ENCODE measurements around the gene ABCA13.

ABCA13 gene

GRCh38 chr7:48671656-48672055 lies 500.4 kb downstream of the ABCA13 start (continued):
- TF ChIP-seq BCL11A (tag by site-specific recombination; IDR thresholded peaks at IDR 0.05; ENCODE audit: low read depth): no peak
- no peak for TF ChIP-seq ZNF416 (tag by site-specific recombination; IDR thresholded peaks at IDR 0.05)

DNA sequence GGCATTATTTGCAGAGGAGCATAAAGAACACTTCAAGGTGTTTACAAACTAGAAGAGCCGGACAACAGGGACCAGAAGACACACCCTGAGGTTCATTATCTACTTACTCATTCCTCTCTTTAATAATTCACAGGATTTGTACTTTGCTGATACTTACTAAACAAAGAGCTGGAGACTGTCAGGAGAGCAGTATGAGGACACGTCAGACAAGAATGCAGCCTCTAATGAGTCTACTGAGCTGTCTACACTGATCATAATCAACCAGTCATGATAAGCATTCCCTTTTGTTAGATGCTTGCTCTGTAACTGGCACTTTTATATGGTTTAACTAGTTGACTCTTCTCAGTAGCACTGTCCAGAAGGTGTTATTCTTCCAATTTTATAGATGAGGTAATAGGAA lies 509.7 kb downstream of the ABCA13 start:
- no peaks in the 10 kb centered on the region for H3K36me3 ChIP-seq (ENCODE audit: control insufficient read depth in 2 of 2, insufficient read depth in 1 of 2, low read length in 2 of 2)
- H3K9me3 ChIP-seq (ENCODE audit: control insufficient read depth, insufficient read depth, low read depth, low read length): no peaks in the 10 kb centered on the region
- TF ChIP-seq ZBTB49 (tag by site-specific recombination; IDR thresholded peaks at IDR 0.05; ENCODE audit: low read depth) (no peak), ZNF692 (tag by site-specific recombination; IDR thresholded peaks at IDR 0.05) (no peak), ZNF549 (tag by site-specific recombination; IDR thresholded peaks at IDR 0.05) (no peak), KLF9 (tag by site-specific recombination; IDR thresholded peaks at IDR 0.05; ENCODE audit: low read depth) (no peak), ZNF174 (tag by site-specific recombination; IDR thresholded peaks at IDR 0.05) (no peak)
- TF ChIP-seq, protein P1, sequence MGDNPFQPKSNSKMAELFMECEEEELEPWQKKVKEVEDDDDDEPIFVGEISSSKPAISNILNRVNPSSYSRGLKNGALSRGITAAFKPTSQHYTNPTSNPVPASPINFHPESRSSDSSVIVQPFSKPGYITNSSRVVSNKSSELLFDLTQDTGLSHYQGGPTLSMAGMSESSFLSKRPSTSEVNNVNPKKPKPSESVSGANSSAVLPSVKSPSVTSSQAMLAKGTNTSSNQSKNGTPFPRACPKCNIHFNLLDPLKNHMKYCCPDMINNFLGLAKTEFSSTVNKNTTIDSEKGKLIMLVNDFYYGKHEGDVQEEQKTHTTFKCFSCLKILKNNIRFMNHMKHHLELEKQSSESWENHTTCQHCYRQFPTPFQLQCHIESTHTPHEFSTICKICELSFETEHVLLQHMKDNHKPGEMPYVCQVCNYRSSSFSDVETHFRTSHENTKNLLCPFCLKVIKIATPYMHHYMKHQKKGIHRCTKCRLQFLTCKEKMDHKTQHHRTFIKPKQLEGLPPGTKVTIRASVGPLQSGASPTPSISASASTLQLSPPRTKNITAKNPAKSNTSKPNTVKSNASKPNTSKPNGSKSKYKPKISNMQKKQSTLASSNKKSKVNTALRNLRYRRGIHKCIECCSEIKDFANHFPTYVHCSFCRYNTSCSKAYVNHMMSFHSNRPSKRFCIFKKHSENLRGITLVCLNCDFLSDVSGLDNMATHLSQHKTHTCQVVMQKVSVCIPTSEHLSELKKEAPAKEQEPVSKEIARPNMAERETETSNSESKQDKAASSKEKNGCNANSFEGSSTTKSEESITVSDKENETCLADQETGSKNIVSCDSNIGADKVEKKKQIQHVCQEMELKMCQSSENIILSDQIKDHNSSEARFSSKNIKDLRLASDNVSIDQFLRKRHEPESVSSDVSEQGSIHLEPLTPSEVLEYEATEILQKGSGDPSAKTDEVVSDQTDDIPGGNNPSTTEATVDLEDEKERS (tag by site-specific recombination; IDR thresholded peaks at IDR 0.05): no peak
- no peak overlapping the region for H3K4me3 ChIP-seq (ENCODE audit: low read depth, low read length)
- no peak overlapping the region for H3K27ac ChIP-seq (ENCODE audit: extremely low read depth, low read depth, low read length)
- ChIA-PET POLR2A (no interaction called here), CTCF (interaction anchor here (0.6 to 0.7 kb wide), 2 partner anchors 1117 to 1202 kb away, joined by 3 read pairs; no protein-coding TSS in a partner anchor)
- no peaks in the 10 kb centered on the region for H3K4me1 ChIP-seq (ENCODE audit: control insufficient read depth, insufficient read depth, low read length)

GRCh38 chr7:48691788-48692187 lies 520.5 kb downstream of the ABCA13 start:
- Histone ChIP-seq H3K4me3 (ENCODE audit: low read depth, low read length) (no peak overlapping the region), H3K27ac (ENCODE audit: extremely low read depth, low read depth, low read length) (no peak overlapping the region), H3K9me3 (ENCODE audit: control insufficient read depth, insufficient read depth, low read depth, low read length) (no peaks in the 10 kb centered on the region), H3K36me3 (ENCODE audit: control insufficient read depth in 2 of 2, insufficient read depth in 1 of 2, low read length in 2 of 2) (no peaks in the 10 kb centered on the region), H3K4me1 (ENCODE audit: control insufficient read depth, insufficient read depth, low read length) (no peaks in the 10 kb centered on the region)
- POLR2A ChIA-PET: no interaction called here
- CTCF ChIA-PET: no interaction called here
- TF ChIP-seq PRDM1 (tag by site-specific recombination; IDR thresholded peaks at IDR 0.05): no peak
- TF ChIP-seq ZNF707 (tag by site-specific recombination; IDR thresholded peaks at IDR 0.05): no peak
- no peak for TF ChIP-seq ZNF624 (tag by site-specific recombination; IDR thresholded peaks at IDR 0.05)
- TF ChIP-seq, protein P2, sequence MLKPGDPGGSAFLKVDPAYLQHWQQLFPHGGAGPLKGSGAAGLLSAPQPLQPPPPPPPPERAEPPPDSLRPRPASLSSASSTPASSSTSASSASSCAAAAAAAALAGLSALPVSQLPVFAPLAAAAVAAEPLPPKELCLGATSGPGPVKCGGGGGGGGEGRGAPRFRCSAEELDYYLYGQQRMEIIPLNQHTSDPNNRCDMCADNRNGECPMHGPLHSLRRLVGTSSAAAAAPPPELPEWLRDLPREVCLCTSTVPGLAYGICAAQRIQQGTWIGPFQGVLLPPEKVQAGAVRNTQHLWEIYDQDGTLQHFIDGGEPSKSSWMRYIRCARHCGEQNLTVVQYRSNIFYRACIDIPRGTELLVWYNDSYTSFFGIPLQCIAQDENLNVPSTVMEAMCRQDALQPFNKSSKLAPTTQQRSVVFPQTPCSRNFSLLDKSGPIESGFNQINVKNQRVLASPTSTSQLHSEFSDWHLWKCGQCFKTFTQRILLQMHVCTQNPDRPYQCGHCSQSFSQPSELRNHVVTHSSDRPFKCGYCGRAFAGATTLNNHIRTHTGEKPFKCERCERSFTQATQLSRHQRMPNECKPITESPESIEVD (tag by site-specific recombination; IDR thresholded peaks at IDR 0.05): no peak
- no peak for TF ChIP-seq ZNF202 (tag by site-specific recombination; IDR thresholded peaks at IDR 0.05; ENCODE audit: borderline replicate concordance)
- no peak for TF ChIP-seq OVOL3 (tag by site-specific recombination; IDR thresholded peaks at IDR 0.05)
- no peak for TF ChIP-seq ZNF416 (tag by site-specific recombination; IDR thresholded peaks at IDR 0.05)
- no peak for TF ChIP-seq INSM2 (tag by site-specific recombination; IDR thresholded peaks at IDR 0.05)
- no peak for TF ChIP-seq ZNF521 (tag by site-specific recombination; IDR thresholded peaks at IDR 0.05)
- TF ChIP-seq MYNN (tag by site-specific recombination; IDR thresholded peaks at IDR 0.05; ENCODE audit: borderline replicate concordance): no peak
- TF ChIP-seq ZNF529 (tag by site-specific recombination; IDR thresholded peaks at IDR 0.05; ENCODE audit: insufficient replicate concordance): no peak
- TF ChIP-seq, protein P3, sequence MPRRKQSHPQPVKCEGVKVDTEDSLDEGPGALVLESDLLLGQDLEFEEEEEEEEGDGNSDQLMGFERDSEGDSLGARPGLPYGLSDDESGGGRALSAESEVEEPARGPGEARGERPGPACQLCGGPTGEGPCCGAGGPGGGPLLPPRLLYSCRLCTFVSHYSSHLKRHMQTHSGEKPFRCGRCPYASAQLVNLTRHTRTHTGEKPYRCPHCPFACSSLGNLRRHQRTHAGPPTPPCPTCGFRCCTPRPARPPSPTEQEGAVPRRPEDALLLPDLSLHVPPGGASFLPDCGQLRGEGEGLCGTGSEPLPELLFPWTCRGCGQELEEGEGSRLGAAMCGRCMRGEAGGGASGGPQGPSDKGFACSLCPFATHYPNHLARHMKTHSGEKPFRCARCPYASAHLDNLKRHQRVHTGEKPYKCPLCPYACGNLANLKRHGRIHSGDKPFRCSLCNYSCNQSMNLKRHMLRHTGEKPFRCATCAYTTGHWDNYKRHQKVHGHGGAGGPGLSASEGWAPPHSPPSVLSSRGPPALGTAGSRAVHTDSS (tag by site-specific recombination; IDR thresholded peaks at IDR 0.05): no peak
- TF ChIP-seq ZNF248 (tag by site-specific recombination; IDR thresholded peaks at IDR 0.05): no peak
- no peak for TF ChIP-seq GLIS2 (tag by site-specific recombination; IDR thresholded peaks at IDR 0.05)
- no peak for TF ChIP-seq ZSCAN30 (tag by site-specific recombination; IDR thresholded peaks at IDR 0.05)
